ENCODE results near the gene IL11. TPM values are rescaled to one million over a fixed set of nuclear protein-coding genes. Genes with fewer than 3 reads are reported as not detected.
A peak's percentile ranks its signal among the peaks of the same experiment; 100 is the strongest.

IL11 gene
- polyA plus RNA-seq, 3 donors = not detected

GRCh38 chr19:55352549-55353145, 17.6 kb downstream of the IL11 start:
- 71% methylated on average over 25 of the region's 25 CpGs for WGBS (ENCODE audit: insufficient coverage)
- Histone ChIP-seq H3K4me2 (replicated peaks; ENCODE audit: extremely low read depth, low read length, poor library complexity, severe bottlenecking) (no peak overlapping the region), H4K20me1 (ENCODE audit: insufficient read depth, low read length) (no peaks in the 10 kb centered on the region), H3K79me2 (ENCODE audit: insufficient read depth, low read length) (no peaks in the 10 kb centered on the region), H3K27me3 (ENCODE audit: control insufficient read depth in 2 of 2, insufficient read depth in 2 of 2, low read length in 2 of 2) (peaks cover 13 to 62% of the 10 kb centered on the region in 2 donors), H3K9me3 (replicated peaks in 1 of 2; ENCODE audit: control insufficient read depth in 1 of 2, insufficient read depth in 1 of 2, low read length in 2 of 2) (peaks cover 0 to 9% of the 10 kb centered on the region in 2 donors), H3K9ac (ENCODE audit: insufficient read depth, low read length, poor library complexity, severe bottlenecking) (no peak overlapping the region), H2AFZ (ENCODE audit: insufficient read depth, low read depth, low read length, poor library complexity, severe bottlenecking) (no peak overlapping the region), H3K4me3 (replicated peaks in 1 of 3; ENCODE audit: low read depth in 2 of 3, low read length in 3 of 3) (no peak overlapping the region), H3K27ac (ENCODE audit: low read depth in 1 of 2, low read length in 2 of 2) (no peak overlapping the region), H3K4me1 (ENCODE audit: control insufficient read depth in 1 of 2, insufficient read depth in 2 of 2, low read length in 2 of 2) (peaks cover 22 to 28% of the 10 kb centered on the region in 2 donors), H3K36me3 (replicated peaks in 1 of 2; ENCODE audit: control insufficient read depth in 1 of 2, insufficient read depth in 2 of 2, low read length in 2 of 2) (peaks cover 0 to 1% of the 10 kb centered on the region in 2 donors)
- peak overlapping the region; percentile 39 to 90 for H3K4me3 Mint-ChIP-seq
- H3K27me3 Mint-ChIP-seq (ENCODE audit: low read depth in 3 of 3) = peaks cover 49 to 68% (median 59%) of the 10 kb centered on the region in 3 donors
- TF ChIP-seq CTCF (IDR thresholded peaks at IDR 0.05) = no peak
- peaks cover 0 to 11% (median 8%) of the 10 kb centered on the region in 7 donors for H3K9me3 Mint-ChIP-seq
- intact Hi-C loops (cut with micrococcal nuclease) = loop anchor here in 1 of 2 donors (5.0 kb wide), 1 partner anchor 40 kb away; no protein-coding TSS in a partner anchor
- DNase-seq = no peak
- peak overlapping the region in 2 of 7 donors; percentile 15 to 70 for H3K27ac Mint-ChIP-seq
- peaks cover 5 to 8% of the 10 kb centered on the region in 2 donors for H3K36me3 Mint-ChIP-seq
- peaks cover 33% of the 10 kb centered on the region for H3K4me1 Mint-ChIP-seq

- intact Hi-C loops (cut with micrococcal nuclease) = loop anchor here in 1 of 2 donors (5.0 kb wide), 1 partner anchor 40 kb away; no protein-coding TSS in a partner anchor
- H3K79me2 ChIP-seq (ENCODE audit: insufficient read depth, low read length) = no peaks in the 10 kb centered on the region
- peaks cover 0 to 9% of the 10 kb centered on the region in 2 donors for H3K9me3 ChIP-seq (replicated peaks in 1 of 2; ENCODE audit: control insufficient read depth in 1 of 2, insufficient read depth in 1 of 2, low read length in 2 of 2)
- H3K4me1 Mint-ChIP-seq = peaks cover 33% of the 10 kb centered on the region
- H3K4me3 Mint-ChIP-seq = peak overlapping the region in 1 of 2 donors; percentile 90
- peak overlapping the region in 1 of 7 donors; percentile 63 for H3K27ac Mint-ChIP-seq
- 19% methylated on average over 4 of the region's 6 CpGs for WGBS (ENCODE audit: insufficient coverage)
- H3K27me3 ChIP-seq (ENCODE audit: control insufficient read depth in 2 of 2, insufficient read depth in 2 of 2, low read length in 2 of 2) = peaks cover 13 to 57% of the 10 kb centered on the region in 2 donors
- H3K4me3 ChIP-seq (replicated peaks in 1 of 3; ENCODE audit: low read depth in 2 of 3, low read length in 3 of 3) = no peak overlapping the region
- no peak overlapping the region for H3K4me2 ChIP-seq (replicated peaks; ENCODE audit: extremely low read depth, low read length, poor library complexity, severe bottlenecking)
- TF ChIP-seq CTCF (IDR thresholded peaks at IDR 0.05) = no peak
- DNase-seq = peak in 2 of 3 donors; percentile 20 to 28
- peaks cover 22 to 28% of the 10 kb centered on the region in 2 donors for H3K4me1 ChIP-seq (ENCODE audit: control insufficient read depth in 1 of 2, insufficient read depth in 2 of 2, low read length in 2 of 2)
- peaks cover 5 to 8% of the 10 kb centered on the region in 2 donors for H3K36me3 Mint-ChIP-seq
- no peak overlapping the region for H3K27ac ChIP-seq (ENCODE audit: low read depth in 1 of 2, low read length in 2 of 2)
- H3K9ac ChIP-seq (ENCODE audit: insufficient read depth, low read length, poor library complexity, severe bottlenecking) = no peak overlapping the region
- H3K36me3 ChIP-seq (replicated peaks in 1 of 2; ENCODE audit: control insufficient read depth in 1 of 2, insufficient read depth in 2 of 2, low read length in 2 of 2) = peaks cover 0 to 2% of the 10 kb centered on the region in 2 donors
- H3K27me3 Mint-ChIP-seq (ENCODE audit: low read depth in 3 of 3) = peaks cover 49 to 62% (median 54%) of the 10 kb centered on the region in 3 donors
- H3K9me3 Mint-ChIP-seq = peaks cover 0 to 11% (median 8%) of the 10 kb centered on the region in 7 donors
- H4K20me1 ChIP-seq (ENCODE audit: insufficient read depth, low read length) = no peaks in the 10 kb centered on the region
- no peak overlapping the region for H2AFZ ChIP-seq (ENCODE audit: insufficient read depth, low read depth, low read length, poor library complexity, severe bottlenecking)
These were observed 18.2 kb downstream of the IL11 start for GRCh38 chr19:55352040-55352439.
